Neural progenitor cell (in vitro differentiated cells): ENCODE measurements around the gene GDF7. TPM values are rescaled to one million over a fixed set of nuclear protein-coding genes. Genes with fewer than 3 reads are reported as not detected.

Experiments
- DNase-seq: peaks from one replicate; pipeline ENCODE4 v3.0.0-alpha.2; 2016; ENCODE audit warnings: low spot score
- H2AFZ ChIP-seq: fragments of 200-600 bp; sonication (generic); replicated peaks from 2 replicates; pipeline ENCODE4 v1.6.1; 2016; ENCODE audit warnings: antibody characterized with exemption
- H3F3A ChIP-seq: fragments of 200-600 bp; sonication (generic); 2 replicates; pipeline ENCODE4 v1.6.1; 2016; ENCODE audit warnings: antibody characterized with exemption, low read depth
- H3K27ac ChIP-seq: fragments of 200-600 bp; sonication (generic); 2 replicates; pipeline ENCODE4 v1.5.1; 2016; ENCODE audit warnings: mild to moderate bottlenecking
- H3K27me3 ChIP-seq: fragments of 200-600 bp; sonication (generic); 2 replicates; pipeline ENCODE4 v1.6.1; 2016; ENCODE audit warnings: mild to moderate bottlenecking, moderate library complexity
- H3K36me3 ChIP-seq: fragments of 200-600 bp; sonication (generic); 2 replicates; pipeline ENCODE4 v1.5.1; 2016
- H3K4me1 ChIP-seq: fragments of 200-600 bp; sonication (generic); 2 replicates; pipeline ENCODE4 v1.6.1; 2016; ENCODE audit warnings: mixed run types
- H3K4me2 ChIP-seq: fragments of 200-600 bp; sonication (generic); 2 replicates; pipeline ENCODE4 v1.6.1; 2016
- H3K4me3 ChIP-seq: fragments of 200-600 bp; sonication (generic); 2 replicates; pipeline ENCODE4 v1.5.1; 2016
- H3K79me2 ChIP-seq: fragments of 200-600 bp; sonication (generic); 2 replicates; pipeline ENCODE4 v1.6.1; 2016; ENCODE audit warnings: low read depth
- H3K9ac ChIP-seq: fragments of 200-600 bp; sonication (generic); 2 replicates; pipeline ENCODE4 v1.6.1; 2016
- H3K9me3 ChIP-seq: fragments of 200-600 bp; sonication (generic); 2 replicates; pipeline ENCODE4 v1.5.1; 2016; ENCODE audit warnings: low read depth
- H4K20me1 ChIP-seq: fragments of 200-600 bp; sonication (generic); 2 replicates; pipeline ENCODE4 v1.6.1; 2016; ENCODE audit warnings: low read depth
- H3K27ac Mint-ChIP-seq: 3 replicates; pipeline ENCODE4 v1.8.0; 2021; ENCODE audit warnings: mixed read lengths
- H3K27me3 Mint-ChIP-seq: 2 replicates; pipeline ENCODE4 v1.8.0; 2022; ENCODE audit warnings: low read depth, mild to moderate bottlenecking, inconsistent platforms, moderate library complexity, mixed read lengths; ENCODE audit not compliant: insufficient read depth
- H3K36me3 Mint-ChIP-seq: 3 replicates; pipeline ENCODE4 v1.8.0; 2021; ENCODE audit warnings: mixed read lengths
- H3K4me1 Mint-ChIP-seq: 3 replicates; pipeline ENCODE4 v1.8.0; 2021; ENCODE audit warnings: mixed read lengths
- H3K4me3 Mint-ChIP-seq: 3 replicates; pipeline ENCODE4 v1.8.0; 2021; ENCODE audit warnings: mild to moderate bottlenecking, moderate library complexity, mixed read lengths
- H3K9me3 Mint-ChIP-seq: 3 replicates; pipeline ENCODE4 v1.8.0; 2020; ENCODE audit warnings: mixed read lengths
- CTCF ChIP-seq: fragments of 200-600 bp; sonication (generic); IDR thresholded peaks from 2 replicates; pipeline ENCODE4 v1.5.1; 2017; ENCODE audit warnings: antibody characterized with exemption, mild to moderate bottlenecking
- EZH2 ChIP-seq: fragments of 200-600 bp; sonication (generic); IDR thresholded peaks from 2 replicates; pipeline ENCODE4 v1.6.1; 2017; ENCODE audit warnings: antibody characterized with exemption, mild to moderate bottlenecking, moderate library complexity
- EZH2phosphoT487 ChIP-seq: fragments of 200-600 bp; sonication (generic); IDR thresholded peaks from 2 replicates; pipeline ENCODE4 v1.6.1; 2017; ENCODE audit warnings: antibody characterized with exemption
- total RNA-seq: library from RNA; depleted of rRNA; stranded (reverse); fragments of >200 nt; gene quantifications from 2 replicates; pipeline ENCODE4 v1.2.3, GENCODE V29; 2015; ENCODE audit warnings: low replicate concordance

GDF7 gene
- total RNA-seq, 1 donor from 2014 or later, result not detected

DNA sequence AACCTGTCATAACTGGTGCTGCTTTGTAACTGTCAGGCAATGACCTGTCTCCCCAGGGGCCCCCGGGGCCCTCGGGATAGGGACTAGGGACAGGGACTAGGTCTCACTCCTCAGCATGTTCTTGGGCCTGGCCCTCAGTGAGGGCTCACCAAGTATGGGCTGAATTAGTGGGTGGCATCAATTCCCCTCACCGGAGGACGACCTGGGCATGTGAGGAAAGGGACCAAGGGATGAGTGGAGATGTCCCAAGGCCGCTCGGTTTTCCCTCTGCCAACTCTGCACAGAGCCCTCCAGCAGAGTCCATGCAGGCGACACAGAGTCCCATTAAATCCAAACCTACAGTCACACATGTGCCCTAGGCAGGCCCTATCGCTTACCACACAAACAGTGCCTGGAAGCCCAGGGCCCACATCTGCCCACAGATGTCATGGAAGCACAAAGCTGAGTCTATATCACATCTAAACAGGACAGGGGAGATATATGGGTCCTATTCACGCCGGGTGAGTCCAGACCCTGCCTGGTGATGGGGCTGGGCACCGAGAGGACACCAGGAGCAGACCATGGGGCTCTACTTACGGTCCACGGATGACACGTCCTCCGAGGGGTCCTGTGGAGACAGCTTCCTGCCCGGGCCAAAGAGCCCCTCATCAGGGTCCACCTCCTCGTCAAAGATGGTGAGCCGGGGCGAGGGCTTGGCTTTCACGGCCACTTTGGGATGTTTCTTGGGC is 42.6 kb upstream of the GDF7 start:
- no peak overlapping the region for H3K27ac ChIP-seq

DNA sequence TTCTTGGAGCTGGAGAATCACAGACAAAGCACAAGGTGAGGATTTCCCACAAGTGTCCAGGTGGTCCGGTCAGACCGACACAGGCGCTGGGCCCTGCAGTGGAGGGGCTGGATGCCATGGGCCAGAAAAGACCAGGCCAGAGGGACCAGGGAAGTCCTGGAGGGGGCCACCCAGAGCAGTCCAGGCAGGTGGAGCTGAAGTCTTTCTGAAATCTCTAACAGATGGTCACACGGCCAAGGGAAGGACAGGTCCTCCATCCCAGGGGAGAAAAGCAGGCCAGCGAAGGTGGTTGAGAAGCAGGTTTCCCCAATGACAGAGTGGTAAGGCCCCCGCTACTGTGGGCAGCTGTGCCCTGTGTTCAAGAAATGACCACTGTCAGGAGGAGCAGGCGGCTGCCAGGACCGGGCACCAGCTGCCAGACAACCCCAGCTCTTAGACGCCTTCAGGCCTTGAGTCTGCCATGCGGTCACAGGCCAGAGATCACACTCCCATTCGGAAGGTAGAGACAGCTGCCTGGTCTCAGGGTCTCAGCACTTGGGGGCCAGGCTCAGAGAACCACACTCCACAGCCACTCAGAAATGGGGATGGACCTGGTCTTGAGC is 42.0 kb upstream of the GDF7 start:
- no peak for DNase-seq
- no peak for TF ChIP-seq CTCF
- Mint-ChIP-seq H3K4me1 (peaks cover 63% of the 10 kb centered on the region), H3K36me3 (peaks cover 10% of the 10 kb centered on the region), H3K27me3 (peaks cover 3% of the 10 kb centered on the region), H3K27ac (no peak overlapping the region), H3K9me3 (no peaks in the 10 kb centered on the region), H3K4me3 (no peak overlapping the region)
- Histone ChIP-seq H3K79me2 (no peaks in the 10 kb centered on the region), H3K4me1 (peaks cover 8% of the 10 kb centered on the region), H3K36me3 (no peaks in the 10 kb centered on the region), H3F3A (no peaks in the 10 kb centered on the region), H3K9me3 (no peaks in the 10 kb centered on the region), H3K27me3 (no peaks in the 10 kb centered on the region), H3K4me3 (no peak overlapping the region), H2AFZ (no peak overlapping the region), H3K27ac (no peak overlapping the region), H4K20me1 (no peaks in the 10 kb centered on the region), H3K9ac (no peak overlapping the region), H3K4me2 (no peak overlapping the region)

More for the DNA sequence above, 42.6 kb upstream of the GDF7 start:
- H3K36me3 Mint-ChIP-seq, result peaks cover 13% of the 10 kb centered on the region
- Histone ChIP-seq H3K36me3 (no peaks in the 10 kb centered on the region), H3K79me2 (no peaks in the 10 kb centered on the region), H3K4me3 (no peak overlapping the region), H4K20me1 (no peaks in the 10 kb centered on the region), H3K9ac (no peak overlapping the region), H3K4me2 (no peak overlapping the region), H3F3A (no peaks in the 10 kb centered on the region), H3K27me3 (no peaks in the 10 kb centered on the region), H3K9me3 (no peaks in the 10 kb centered on the region), H2AFZ (no peak overlapping the region), H3K4me1 (peaks cover 8% of the 10 kb centered on the region)
- H3K9me3 Mint-ChIP-seq, result no peaks in the 10 kb centered on the region
- H3K4me1 Mint-ChIP-seq, result peaks cover 62% of the 10 kb centered on the region
- TF ChIP-seq EZH2phosphoT487, result no peak
- no peak for TF ChIP-seq EZH2
- TF ChIP-seq CTCF, result no peak
- H3K27me3 Mint-ChIP-seq, result peaks cover 3% of the 10 kb centered on the region
- no peak overlapping the region for H3K27ac Mint-ChIP-seq
- no peak for DNase-seq
- H3K4me3 Mint-ChIP-seq, result no peak overlapping the region

- H3K9me3 Mint-ChIP-seq, result no peaks in the 10 kb centered on the region
- peaks cover 3% of the 10 kb centered on the region for H3K27me3 Mint-ChIP-seq
- peak overlapping the region; percentile 57 for H3K27ac Mint-ChIP-seq
- no peak overlapping the region for H3K27ac ChIP-seq
- DNase-seq, result no peak
- peak overlapping the region; percentile 33 for H3K4me3 Mint-ChIP-seq
- H3K36me3 ChIP-seq, result no peaks in the 10 kb centered on the region
- H3F3A ChIP-seq, result no peaks in the 10 kb centered on the region
- H3K9me3 ChIP-seq, result no peaks in the 10 kb centered on the region
- peaks cover 57% of the 10 kb centered on the region for H3K4me1 Mint-ChIP-seq
- H2AFZ ChIP-seq, result no peak overlapping the region
- H3K4me1 ChIP-seq, result peaks cover 8% of the 10 kb centered on the region
- TF ChIP-seq EZH2phosphoT487, result no peak
- TF ChIP-seq CTCF, result no peak
- TF ChIP-seq EZH2, result no peak
- no peaks in the 10 kb centered on the region for H4K20me1 ChIP-seq
- no peaks in the 10 kb centered on the region for H3K79me2 ChIP-seq
- H3K27me3 ChIP-seq, result no peaks in the 10 kb centered on the region
- no peak overlapping the region for H3K4me3 ChIP-seq
- H3K9ac ChIP-seq, result no peak overlapping the region
- peaks cover 5% of the 10 kb centered on the region for H3K36me3 Mint-ChIP-seq
- H3K4me2 ChIP-seq, result no peak overlapping the region
These were observed 41.2 kb upstream of the GDF7 start for GRCh38 chr2:20625491-20626391.
